ENCODE results near the gene CRYBA2. TPM values are rescaled to one million over a fixed set of nuclear protein-coding genes. Genes with fewer than 3 reads are reported as not detected.

CRYBA2 gene
- total and polyA plus RNA-seq, 2 donors (not counting 3 experiments of a cell fraction or from before 2014, with no cell fraction given) = not detected

GRCh38 chr2:218975060-218975777, 18.0 kb downstream of the CRYBA2 start:
- Histone ChIP-seq H4K20me1 (replicated peaks; ENCODE audit: control insufficient read depth, extremely low read depth, insufficient read depth, low read length) (no peaks in the 10 kb centered on the region), H3K36me3 (ENCODE audit: control insufficient read depth in 2 of 2, extremely low read depth in 1 of 2, insufficient read depth in 2 of 2, low read length in 2 of 2) (no peaks in the 10 kb centered on the region), H3K9me1 (replicated peaks; ENCODE audit: control insufficient read depth, extremely low read depth, insufficient read depth, low read length) (no peaks in the 10 kb centered on the region), H3K9me3 (replicated peaks; ENCODE audit: control insufficient read depth, insufficient read depth, low read length) (no peaks in the 10 kb centered on the region), H3K4me3 (replicated peaks in 1 of 3; ENCODE audit: insufficient read depth in 1 of 3, low read depth in 1 of 3, low read length in 3 of 3) (no peak overlapping the region), H2AFZ (ENCODE audit: low read depth, low read length) (no peak overlapping the region), H3K79me2 (ENCODE audit: control insufficient read depth, insufficient read depth, low read length) (no peaks in the 10 kb centered on the region), H3K4me1 (ENCODE audit: control insufficient read depth, extremely low read depth, insufficient read depth, low read length) (no peaks in the 10 kb centered on the region), H3K9ac (replicated peaks; ENCODE audit: extremely low read depth, insufficient read depth, low read length) (no peak overlapping the region), H3K27ac (ENCODE audit: insufficient read depth, low read depth, low read length) (no peak overlapping the region), H3K27me3 (ENCODE audit: control insufficient read depth in 2 of 2, insufficient read depth in 2 of 2, low read length in 2 of 2) (peaks cover 18 to 26% of the 10 kb centered on the region in 2 experiments), H3K4me2 (ENCODE audit: insufficient read depth, low read length) (no peak overlapping the region)
- BruUV-seq (replicated peaks) = no TSS peak
- TF ChIP-seq FOS (IDR thresholded peaks at IDR 0.05; ENCODE audit: borderline replicate concordance, insufficient read depth, low read length) = no peak
- TF ChIP-seq EZH2 (IDR thresholded peaks at IDR 0.05; ENCODE audit: borderline replicate concordance, low read depth, low read length, severe bottlenecking) = no peak
- TF ChIP-seq JUN (IDR thresholded peaks at IDR 0.05; ENCODE audit: borderline replicate concordance, insufficient read depth, insufficient read length, low read depth) = no peak
- no peak for TF ChIP-seq POLR2AphosphoS5 (IDR thresholded peaks at IDR 0.05; ENCODE audit: insufficient read depth, low read depth, low read length)
- TF ChIP-seq GATA2 (IDR thresholded peaks at IDR 0.05; ENCODE audit: insufficient read depth, insufficient read length, low read depth, low read length) = no peak
- TF ChIP-seq MAX (IDR thresholded peaks at IDR 0.05; ENCODE audit: insufficient read depth, insufficient read length) = no peak
- no peak for TF ChIP-seq MYC (IDR thresholded peaks at IDR 0.05; ENCODE audit: low read depth, low read length)
- no peak for TF ChIP-seq CTCF (IDR thresholded peaks at IDR 0.05; ENCODE audit: extremely low read depth in 1 of 2, insufficient read depth in 1 of 2, low read depth in 1 of 2, low read length in 2 of 2)
- TF ChIP-seq POLR2A (IDR thresholded peaks at IDR 0.05; ENCODE audit: low read depth, low read length) = no peak
- DNase-seq (ENCODE audit: low read depth, low spot score) = no peak
- ChIA-PET CTCF (interaction anchor here (0.7 to 2.4 kb wide), 8 partner anchors 10 to 180 kb away, joined by 3 to 6 read pairs (median 3); no protein-coding TSS in a partner anchor), POLR2A (no interaction called here)
- no peak for FAIRE-seq
- dilution Hi-C loops (cut with MboI; ENCODE audit: extremely low pct_ligation_motif_present, low sequenced_read_pairs) (no loop called here), intact Hi-C loops (cut with micrococcal nuclease) (no loop called here)
